Caco-2 (cell line): ENCODE results near the gene RHBG. TPM values are rescaled to one million over a fixed set of nuclear protein-coding genes. Genes with fewer than 3 reads are reported as not detected.

Source experiments
- BruUV-seq: library from RNA; stranded (reverse); fragments of 400-500 nt; replicated peaks from 2 replicates; lab custom pipeline; 2021; lab: Mats Ljungman, UMichigan
- CTCF ChIA-PET: fragments of 300-600 bp; sonication (Branson Sonifier 250); formaldehyde crosslinking; loops from one replicate; lab custom pipeline; 2022; ENCODE audit warnings: antibody characterized with exemption; lab: Charles Lee
- POLR2A ChIA-PET: fragments of 300-600 bp; sonication (Branson Sonifier 250); formaldehyde crosslinking; loops from one replicate; lab custom pipeline; 2022; ENCODE audit warnings: antibody characterized with exemption; lab: Charles Lee
- DNase-seq, 2 experiments: peaks; one replicate each; pipeline versions ENCODE4 v3.0.0 to v3.0.0-alpha.2; 2020 to 2022
- H3K27me3 ChIP-seq: replicated peaks from 2 replicates; pipeline ENCODE4 v1.6.0; 2011; ENCODE audit warnings: low read length; ENCODE audit not compliant: control insufficient read depth, insufficient read depth
- H3K36me3 ChIP-seq: 2 replicates; pipeline ENCODE4 v1.5.1; 2011; ENCODE audit warnings: low read length; ENCODE audit not compliant: control insufficient read depth, insufficient read depth
- H3K4me1 ChIP-seq: fragments of 250-450 bp; sonication (Bioruptor Pico); 2 replicates; pipeline ENCODE4 v1.5.1; 2020; ENCODE audit warnings: mild to moderate bottlenecking
- H3K4me3 ChIP-seq: 2 replicates; pipeline ENCODE4 v1.5.1; 2011; ENCODE audit warnings: low read depth, mild to moderate bottlenecking, control low read depth, low read length
- H3K9me3 ChIP-seq: fragments of 250-450 bp; sonication (Bioruptor Pico); 2 replicates; pipeline ENCODE4 v1.5.1; 2020; ENCODE audit warnings: mild to moderate bottlenecking, moderate library complexity
- H3K27ac Mint-ChIP-seq: one replicate; pipeline ENCODE4 v1.8.0; 2022; ENCODE audit warnings: mixed read lengths; ENCODE audit not compliant: unreplicated experiment
- H3K27me3 Mint-ChIP-seq: one replicate; pipeline ENCODE4 v1.8.0; 2022; ENCODE audit warnings: mixed read lengths; ENCODE audit not compliant: insufficient read depth, unreplicated experiment
- H3K36me3 Mint-ChIP-seq: one replicate; pipeline ENCODE4 v1.8.0; 2022; ENCODE audit warnings: mild to moderate bottlenecking, mixed read lengths; ENCODE audit not compliant: insufficient read depth, unreplicated experiment
- H3K4me1 Mint-ChIP-seq: one replicate; pipeline ENCODE4 v1.8.0; 2022; ENCODE audit warnings: low read depth, mixed read lengths; ENCODE audit not compliant: unreplicated experiment
- H3K4me3 Mint-ChIP-seq: one replicate; pipeline ENCODE4 v1.8.0; 2022; ENCODE audit warnings: mild to moderate bottlenecking, moderate library complexity, mixed read lengths; ENCODE audit not compliant: unreplicated experiment
- H3K9me3 Mint-ChIP-seq: one replicate; pipeline ENCODE4 v1.8.0; 2022; ENCODE audit warnings: mixed read lengths; ENCODE audit not compliant: unreplicated experiment
- intact Hi-C: fragments of 100-400 bp; cut with micrococcal nuclease; formaldehyde crosslinking; loops from one replicate; pipeline ENCODE4 v1.10.0; 2022; ENCODE audit not compliant: unreplicated experiment
- total RNA-seq: library from RNA; stranded (reverse); gene quantifications from 2 replicates; pipeline ENCODE4 v1.2.3, GENCODE V29; 2022
- TF ChIP-seq, protein P1 (sequence below), 2 experiments: fragments of 200-600 bp in 1 of 2; IDR thresholded peaks; 1 replicate in 1 of 2; 2 replicates in 1 of 2; pipeline versions ENCODE4 v1.5.1 to v1.8.0; 2011 to 2022; ENCODE audit warnings: antibody characterized with exemption in 1 of 2, control low read depth in 1 of 2, inconsistent platforms in 1 of 2, low read depth in 1 of 2, low read length in 1 of 2, mild to moderate bottlenecking in 1 of 2, moderate library complexity in 1 of 2; ENCODE audit not compliant: insufficient read depth in 1 of 2, severe bottlenecking in 1 of 2, unreplicated experiment in 1 of 2

Gene RHBG
- total RNA-seq, 1 experiment from 2014 or later: 6.5 TPM

DNA sequence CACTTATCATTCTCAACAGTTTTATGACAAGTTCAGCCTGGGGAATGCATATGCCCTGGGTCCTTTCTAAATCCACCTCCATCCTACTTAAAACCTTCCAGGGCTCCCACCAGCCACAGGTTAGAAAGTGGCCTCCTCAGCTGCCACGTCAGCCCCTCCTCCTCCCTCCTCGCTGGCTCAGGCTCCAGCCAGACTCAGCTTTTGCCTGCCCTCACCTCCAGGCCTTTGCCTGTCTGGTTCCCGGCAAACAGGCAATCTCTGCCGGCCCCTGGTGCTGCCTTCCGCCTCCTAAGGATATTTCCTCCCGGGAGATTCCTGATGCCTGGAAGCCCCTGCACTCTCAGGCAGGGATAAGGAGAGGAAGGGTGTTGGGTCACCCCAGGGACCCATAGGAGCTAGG lies 9.5 kb downstream of the RHBG start:
- Mint-ChIP-seq H3K36me3 (no peaks in the 10 kb centered on the region), H3K27me3 (no peaks in the 10 kb centered on the region), H3K4me1 (peaks cover 6% of the 10 kb centered on the region), H3K27ac (no peak overlapping the region), H3K4me3 (no peak overlapping the region), H3K9me3 (no peaks in the 10 kb centered on the region)
- DNase-seq: no peak
- Histone ChIP-seq H3K9me3 (no peaks in the 10 kb centered on the region), H3K4me3 (no peak overlapping the region), H3K36me3 (no peaks in the 10 kb centered on the region), H3K27me3 (no peaks in the 10 kb centered on the region), H3K4me1 (peaks cover 28% of the 10 kb centered on the region)
- ChIA-PET CTCF (interaction anchor here (0.8 to 1.6 kb wide), 4 partner anchors 7 to 79 kb away, joined by 3 to 6 read pairs (median 4); no protein-coding TSS in a partner anchor), POLR2A (no interaction called here)
- intact Hi-C loops: loop anchor here (2.0 kb wide), 1 partner anchor 22 kb away; no protein-coding TSS in a partner anchor
- BruUV-seq: no TSS peak
- TF ChIP-seq, protein P1, sequence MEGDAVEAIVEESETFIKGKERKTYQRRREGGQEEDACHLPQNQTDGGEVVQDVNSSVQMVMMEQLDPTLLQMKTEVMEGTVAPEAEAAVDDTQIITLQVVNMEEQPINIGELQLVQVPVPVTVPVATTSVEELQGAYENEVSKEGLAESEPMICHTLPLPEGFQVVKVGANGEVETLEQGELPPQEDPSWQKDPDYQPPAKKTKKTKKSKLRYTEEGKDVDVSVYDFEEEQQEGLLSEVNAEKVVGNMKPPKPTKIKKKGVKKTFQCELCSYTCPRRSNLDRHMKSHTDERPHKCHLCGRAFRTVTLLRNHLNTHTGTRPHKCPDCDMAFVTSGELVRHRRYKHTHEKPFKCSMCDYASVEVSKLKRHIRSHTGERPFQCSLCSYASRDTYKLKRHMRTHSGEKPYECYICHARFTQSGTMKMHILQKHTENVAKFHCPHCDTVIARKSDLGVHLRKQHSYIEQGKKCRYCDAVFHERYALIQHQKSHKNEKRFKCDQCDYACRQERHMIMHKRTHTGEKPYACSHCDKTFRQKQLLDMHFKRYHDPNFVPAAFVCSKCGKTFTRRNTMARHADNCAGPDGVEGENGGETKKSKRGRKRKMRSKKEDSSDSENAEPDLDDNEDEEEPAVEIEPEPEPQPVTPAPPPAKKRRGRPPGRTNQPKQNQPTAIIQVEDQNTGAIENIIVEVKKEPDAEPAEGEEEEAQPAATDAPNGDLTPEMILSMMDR (IDR thresholded peaks at IDR 0.05; ENCODE audit: insufficient read depth in 1 of 2, low read depth in 1 of 2, low read length in 1 of 2, severe bottlenecking in 1 of 2, unreplicated experiment in 1 of 2): no peak

DNA sequence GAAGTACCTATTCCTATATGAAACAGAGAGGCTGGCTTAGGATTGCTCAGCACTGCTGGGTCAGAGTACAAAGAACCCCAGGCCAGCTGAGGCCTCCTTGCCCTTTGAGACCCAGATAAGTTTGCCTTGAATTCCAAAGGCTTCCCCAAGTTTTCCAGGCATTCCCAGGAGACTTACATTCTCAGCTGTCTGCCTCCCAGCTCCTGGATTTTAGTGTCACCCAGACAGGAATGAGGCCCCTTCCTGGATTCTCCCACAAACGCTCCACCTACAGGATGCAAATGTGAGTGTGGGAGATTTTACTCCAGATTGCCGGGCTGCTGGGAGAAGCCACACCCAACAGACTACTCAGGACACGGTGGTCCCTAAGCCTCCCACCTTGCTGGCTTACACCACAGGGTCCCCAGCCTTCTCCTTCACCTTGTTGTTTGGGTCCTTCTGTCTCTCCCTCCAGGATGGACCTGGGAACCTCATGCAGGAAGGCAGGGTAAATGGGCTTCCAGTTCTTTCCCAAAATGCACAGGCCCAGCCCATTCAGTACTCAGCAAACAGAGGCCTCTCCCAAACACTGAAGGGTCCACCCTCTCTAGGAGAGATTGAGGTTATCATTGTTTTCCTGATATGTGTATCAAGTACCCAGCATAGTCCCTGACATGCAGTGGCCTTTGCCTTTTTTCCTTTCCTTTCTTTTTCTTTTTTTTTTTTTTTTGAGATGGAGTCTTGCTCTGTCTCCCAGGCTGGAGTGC lies 10.6 kb downstream of the RHBG start:
- Mint-ChIP-seq H3K27ac (peak overlapping the region; percentile 45), H3K9me3 (no peaks in the 10 kb centered on the region), H3K36me3 (no peaks in the 10 kb centered on the region), H3K4me1 (peaks cover under 1% of the 10 kb centered on the region), H3K4me3 (no peak overlapping the region), H3K27me3 (no peaks in the 10 kb centered on the region)
- H3K4me3 ChIP-seq: no peak overlapping the region
- no peaks in the 10 kb centered on the region for H3K27me3 ChIP-seq
- peak; percentile 61 to 84 for DNase-seq
- intact Hi-C loops: loop anchor here (2.0 to 10.0 kb wide), 2 partner anchors 23 to 225 kb away; partner anchors contain the start of gene GPATCH4
- no peaks in the 10 kb centered on the region for H3K36me3 ChIP-seq
- H3K4me1 ChIP-seq: peaks cover 21% of the 10 kb centered on the region
- BruUV-seq: no TSS peak
- ChIA-PET POLR2A (interaction anchor here (0.6 kb wide), 1 partner anchor 286 kb away, joined by 3 read pairs; no protein-coding TSS in a partner anchor), CTCF (interaction anchor here (0.5 to 1.6 kb wide), 9 partner anchors 10 to 121 kb away, joined by 3 to 7 read pairs (median 4); partner anchors contain the start of gene MEF2D)
- TF ChIP-seq, protein P1 (IDR thresholded peaks at IDR 0.05; ENCODE audit: insufficient read depth in 1 of 2, low read depth in 1 of 2, low read length in 1 of 2, severe bottlenecking in 1 of 2, unreplicated experiment in 1 of 2): peak; percentile 32 to 34
- H3K9me3 ChIP-seq: no peaks in the 10 kb centered on the region

DNA sequence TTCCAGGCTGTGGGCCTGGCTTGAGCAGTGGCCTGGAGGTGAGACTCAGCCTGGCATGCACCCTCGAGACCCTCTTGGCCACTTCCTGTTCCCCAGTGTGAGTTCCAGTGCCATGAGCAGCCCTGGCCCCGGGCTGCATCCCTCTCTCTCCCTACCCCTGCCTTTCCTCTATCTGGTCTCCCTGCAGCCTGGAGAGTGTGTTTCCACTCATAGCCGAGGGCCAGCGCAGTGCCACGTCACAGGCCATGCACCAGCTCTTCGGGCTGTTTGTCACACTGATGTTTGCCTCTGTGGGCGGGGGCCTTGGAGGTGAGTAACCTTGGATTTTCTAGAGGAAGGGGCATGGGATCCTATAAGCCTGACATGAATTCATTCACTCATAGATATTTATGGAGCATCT lies 13.6 kb downstream of the RHBG start:
- Histone ChIP-seq H3K9me3 (no peaks in the 10 kb centered on the region), H3K36me3 (no peaks in the 10 kb centered on the region), H3K27me3 (no peaks in the 10 kb centered on the region), H3K4me3 (no peak overlapping the region), H3K4me1 (peaks cover 21% of the 10 kb centered on the region)
- Mint-ChIP-seq H3K4me1 (no peaks in the 10 kb centered on the region), H3K36me3 (no peaks in the 10 kb centered on the region), H3K9me3 (no peaks in the 10 kb centered on the region), H3K27me3 (no peaks in the 10 kb centered on the region), H3K4me3 (no peak overlapping the region), H3K27ac (no peak overlapping the region)
- ChIA-PET CTCF (interaction anchor here (1.8 to 5.5 kb wide), 2 partner anchors 63 to 75 kb away, joined by 5 to 163 read pairs; no protein-coding TSS in a partner anchor), POLR2A (no interaction called here)
- no TSS peak for BruUV-seq
- TF ChIP-seq, protein P1 (IDR thresholded peaks at IDR 0.05; ENCODE audit: insufficient read depth in 1 of 2, low read depth in 1 of 2, low read length in 1 of 2, severe bottlenecking in 1 of 2, unreplicated experiment in 1 of 2): no peak
- intact Hi-C loops: loop anchor here (10.0 kb wide), 1 partner anchor 222 kb away; the partner anchor contains the start of gene GPATCH4
- no peak for DNase-seq
